ENCODE measurements around the gene ADGB.
"Not testable (repeated sequence)": the region's sequence is repeated elsewhere in the genome, so short reads cannot be mapped to it uniquely, and the experiment has no call there.

GRCh38 chr6:146803167-146803566 is 204.4 kb downstream of the ADGB start:
- not testable (repeated sequence) for TF ChIP-seq L3MBTL2 (conservative IDR thresholded peaks at IDR 0.05); ZNF384 (IDR thresholded peaks at IDR 0.05); BHLHE40 (IDR thresholded peaks at IDR 0.05; ENCODE audit: borderline replicate concordance)
